Vagina (tissue), 2 donors: ENCODE measurements around the gene ABCB8. TPM values are rescaled to one million over a fixed set of nuclear protein-coding genes. Genes with fewer than 3 reads are reported as not detected.

ENCODE experiments used
- DNase-seq, 2 donors: peaks; one replicate each; pipeline ENCODE4 v3.0.0-alpha.2; 2017; ENCODE audit errors: extremely low spot score in 2 of 2
- H3K27ac ChIP-seq: fragments of 200-600 bp; sonication (generic); one replicate; pipeline ENCODE4 v1.5.1; 2019
- H3K27me3 ChIP-seq: fragments of 200-600 bp; sonication (generic); one replicate; pipeline ENCODE4 v1.5.1; 2019
- H3K36me3 ChIP-seq, 2 donors: fragments of 200-600 bp; sonication (generic); one replicate each; pipeline ENCODE4 v1.5.1; 2017 to 2019
- H3K4me1 ChIP-seq: fragments of 200-600 bp; sonication (generic); one replicate; pipeline ENCODE4 v1.5.1; 2019
- H3K4me3 ChIP-seq, 2 donors: fragments of 200-600 bp; sonication (generic); 1 replicate in 1 of 2; 2 replicates in 1 of 2; pipeline ENCODE4 v1.5.1; 2016 to 2019
- H3K9me3 ChIP-seq: fragments of 200-600 bp; sonication (generic); one replicate; pipeline ENCODE4 v1.5.1; 2019
- POLR2A ChIP-seq, 2 donors: fragments of 450-650 bp; IDR thresholded peaks; one replicate each; pipeline ENCODE4 v1.6.1; 2017; ENCODE audit warnings: antibody characterized with exemption in 2 of 2, mild to moderate bottlenecking in 2 of 2, moderate library complexity in 2 of 2
- POLR2AphosphoS5 ChIP-seq, 2 donors: sonication (generic); formaldehyde crosslinking; IDR thresholded peaks; one replicate each; pipeline ENCODE4 v1.9.0; 2017; ENCODE audit warnings: antibody characterized with exemption in 2 of 2, mild to moderate bottlenecking in 2 of 2, low read depth in 1 of 2; ENCODE audit not compliant: insufficient read depth in 1 of 2
- intact Hi-C: fragments of 100-400 bp; cut with DNase I; formaldehyde crosslinking; loops from one replicate; pipeline ENCODE4 v1.15.1; 2023
- total RNA-seq: library from RNA; depleted of rRNA; stranded (reverse); fragments of >200 nt; gene quantifications from one replicate; pipeline ENCODE4 v1.2.3, GENCODE V29; 2016
- TF ChIP-seq, protein P1 (sequence below), 3 experiments: fragments of 450-650 bp in 2 of 3; fragments of 200-600 bp in 1 of 3; sonication (generic) in 1 of 3; IDR thresholded peaks; one replicate each; pipeline ENCODE4 v1.5.1; 2017 to 2019; ENCODE audit warnings: antibody characterized with exemption in 3 of 3, mild to moderate bottlenecking in 2 of 3, moderate library complexity in 2 of 3

The ABCB8 gene
- total RNA-seq, 1 donor from 2014 or later = 38.3 TPM

- intact Hi-C loops = no loop called here
- TF ChIP-seq, protein P1, sequence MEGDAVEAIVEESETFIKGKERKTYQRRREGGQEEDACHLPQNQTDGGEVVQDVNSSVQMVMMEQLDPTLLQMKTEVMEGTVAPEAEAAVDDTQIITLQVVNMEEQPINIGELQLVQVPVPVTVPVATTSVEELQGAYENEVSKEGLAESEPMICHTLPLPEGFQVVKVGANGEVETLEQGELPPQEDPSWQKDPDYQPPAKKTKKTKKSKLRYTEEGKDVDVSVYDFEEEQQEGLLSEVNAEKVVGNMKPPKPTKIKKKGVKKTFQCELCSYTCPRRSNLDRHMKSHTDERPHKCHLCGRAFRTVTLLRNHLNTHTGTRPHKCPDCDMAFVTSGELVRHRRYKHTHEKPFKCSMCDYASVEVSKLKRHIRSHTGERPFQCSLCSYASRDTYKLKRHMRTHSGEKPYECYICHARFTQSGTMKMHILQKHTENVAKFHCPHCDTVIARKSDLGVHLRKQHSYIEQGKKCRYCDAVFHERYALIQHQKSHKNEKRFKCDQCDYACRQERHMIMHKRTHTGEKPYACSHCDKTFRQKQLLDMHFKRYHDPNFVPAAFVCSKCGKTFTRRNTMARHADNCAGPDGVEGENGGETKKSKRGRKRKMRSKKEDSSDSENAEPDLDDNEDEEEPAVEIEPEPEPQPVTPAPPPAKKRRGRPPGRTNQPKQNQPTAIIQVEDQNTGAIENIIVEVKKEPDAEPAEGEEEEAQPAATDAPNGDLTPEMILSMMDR (IDR thresholded peaks at IDR 0.05) = no peak
- no peak for TF ChIP-seq POLR2A (IDR thresholded peaks at IDR 0.05)
- no peak for TF ChIP-seq POLR2AphosphoS5 (IDR thresholded peaks at IDR 0.05; ENCODE audit: insufficient read depth in 1 of 2, low read depth in 1 of 2)
- no peaks in the 10 kb centered on the region for H3K9me3 ChIP-seq
- H3K27ac ChIP-seq = no peak overlapping the region
- DNase-seq = no peak
- no peak overlapping the region for H3K4me3 ChIP-seq
- no peaks in the 10 kb centered on the region for H3K36me3 ChIP-seq
- H3K4me1 ChIP-seq = peaks cover 13% of the 10 kb centered on the region
- H3K27me3 ChIP-seq = no peaks in the 10 kb centered on the region
These were observed 31.2 kb upstream of the ABCB8 start for GRCh38 chr7:150997075-150997511.

GRCh38 chr7:150997817-150998216 lies 30.4 kb upstream of the ABCB8 start:
- no peak overlapping the region for H3K27ac ChIP-seq
- no peaks in the 10 kb centered on the region for H3K9me3 ChIP-seq
- H3K27me3 ChIP-seq = no peaks in the 10 kb centered on the region
- no peaks in the 10 kb centered on the region for H3K36me3 ChIP-seq
- DNase-seq = no peak
- intact Hi-C loops = no loop called here
- H3K4me1 ChIP-seq = peaks cover 8% of the 10 kb centered on the region
- no peak overlapping the region for H3K4me3 ChIP-seq
- TF ChIP-seq POLR2AphosphoS5 (IDR thresholded peaks at IDR 0.05; ENCODE audit: insufficient read depth in 1 of 2, low read depth in 1 of 2) = no peak
- TF ChIP-seq, protein P1 (IDR thresholded peaks at IDR 0.05) = no peak
- TF ChIP-seq POLR2A (IDR thresholded peaks at IDR 0.05) = no peak

DNA sequence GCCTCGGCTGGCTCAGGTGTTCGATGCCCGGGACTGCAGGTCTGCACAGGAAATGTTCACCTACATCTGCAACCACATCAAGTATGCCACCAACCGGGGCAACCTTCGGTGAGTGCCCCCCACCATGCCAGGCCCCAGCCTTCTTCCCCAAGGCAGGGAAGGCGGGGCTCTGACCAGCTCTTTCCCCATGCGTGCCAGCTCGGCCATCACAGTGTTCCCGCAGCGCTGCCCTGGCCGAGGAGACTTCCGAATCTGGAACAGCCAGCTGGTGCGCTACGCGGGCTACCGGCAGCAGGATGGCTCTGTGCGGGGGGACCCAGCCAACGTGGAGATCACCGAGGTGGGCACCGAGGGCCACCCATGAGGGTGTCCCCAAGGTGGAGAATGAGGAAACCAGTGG lies 29.9 kb upstream of the ABCB8 start:
- no peak for DNase-seq
- no peaks in the 10 kb centered on the region for H3K27me3 ChIP-seq
- H3K4me1 ChIP-seq = peaks cover 8% of the 10 kb centered on the region
- no peak overlapping the region for H3K4me3 ChIP-seq
- TF ChIP-seq, protein P1 (IDR thresholded peaks at IDR 0.05) = no peak
- TF ChIP-seq POLR2A (IDR thresholded peaks at IDR 0.05) = no peak
- intact Hi-C loops = no loop called here
- H3K9me3 ChIP-seq = no peaks in the 10 kb centered on the region
- H3K36me3 ChIP-seq = no peaks in the 10 kb centered on the region
- H3K27ac ChIP-seq = no peak overlapping the region

DNA sequence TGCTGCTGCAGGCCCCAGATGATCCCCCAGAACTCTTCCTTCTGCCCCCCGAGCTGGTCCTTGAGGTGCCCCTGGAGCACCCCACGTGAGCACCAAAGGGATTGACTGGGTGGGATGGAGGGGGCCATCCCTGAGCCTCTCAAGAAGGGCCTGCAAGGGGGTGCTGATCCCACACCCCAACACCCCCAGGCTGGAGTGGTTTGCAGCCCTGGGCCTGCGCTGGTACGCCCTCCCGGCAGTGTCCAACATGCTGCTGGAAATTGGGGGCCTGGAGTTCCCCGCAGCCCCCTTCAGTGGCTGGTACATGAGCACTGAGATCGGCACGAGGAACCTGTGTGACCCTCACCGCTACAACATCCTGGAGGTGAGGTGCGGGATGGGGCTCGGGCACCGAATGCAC lies 29.2 kb upstream of the ABCB8 start:
- DNase-seq = no peak
- no peak overlapping the region for H3K27ac ChIP-seq
- H3K9me3 ChIP-seq = no peaks in the 10 kb centered on the region
- peaks cover 8% of the 10 kb centered on the region for H3K4me1 ChIP-seq
- no peaks in the 10 kb centered on the region for H3K27me3 ChIP-seq
- no peaks in the 10 kb centered on the region for H3K36me3 ChIP-seq
- TF ChIP-seq POLR2AphosphoS5 (IDR thresholded peaks at IDR 0.05; ENCODE audit: insufficient read depth in 1 of 2, low read depth in 1 of 2) (no peak), POLR2A (IDR thresholded peaks at IDR 0.05) (no peak)
- TF ChIP-seq, protein P1 (IDR thresholded peaks at IDR 0.05) = no peak
- intact Hi-C loops = no loop called here
- H3K4me3 ChIP-seq = no peak overlapping the region

- Histone ChIP-seq H3K9me3 (no peaks in the 10 kb centered on the region), H3K27me3 (no peaks in the 10 kb centered on the region), H3K27ac (no peak overlapping the region), H3K4me3 (no peak overlapping the region), H3K36me3 (no peaks in the 10 kb centered on the region), H3K4me1 (peaks cover 8% of the 10 kb centered on the region)
- TF ChIP-seq POLR2A (IDR thresholded peaks at IDR 0.05) = no peak
- TF ChIP-seq, protein P1 (IDR thresholded peaks at IDR 0.05) = no peak
- TF ChIP-seq POLR2AphosphoS5 (IDR thresholded peaks at IDR 0.05; ENCODE audit: insufficient read depth in 1 of 2, low read depth in 1 of 2) = no peak
- intact Hi-C loops = no loop called here
- no peak for DNase-seq
These were observed 28.6 kb upstream of the ABCB8 start for GRCh38 chr7:150999497-151000230.
